B cell (primary cell): ENCODE measurements around the gene VPS51. TPM values are rescaled to one million over a fixed set of nuclear protein-coding genes. Genes with fewer than 3 reads are reported as not detected.

Experiments used
- ATAC-seq: fragments of 200-7000 bp; cut with Tn5 transposase; one replicate; pipeline ENCODE4 v1.10.0; 2021; ENCODE audit warnings: low read depth, mild to moderate bottlenecking, moderate number of reproducible peaks, moderate library complexity
- CTCF ChIA-PET: fragments of 350-600 bp; sonication (Branson Sonifier 250); formaldehyde crosslinking; loops from one replicate; lab custom pipeline; 2021; ENCODE audit warnings: antibody characterized with exemption, inconsistent platforms; lab: Charles Lee
- POLR2A ChIA-PET: fragments of 350-600 bp; sonication (Branson Sonifier 250); formaldehyde crosslinking; loops from one replicate; lab custom pipeline; 2021; ENCODE audit warnings: antibody characterized with exemption; lab: Charles Lee
- DNase-seq: peaks from one replicate; pipeline ENCODE4 v3.0.0; 2013
- H2AFZ ChIP-seq: 2 replicates; pipeline ENCODE4 v1.6.1; 2012; ENCODE audit warnings: mild to moderate bottlenecking, low read depth, low read length; ENCODE audit not compliant: insufficient read depth, poor library complexity, severe bottlenecking
- H3K27ac ChIP-seq, 2 donors: 1 replicate in 1 of 2; 2 replicates in 1 of 2; pipeline ENCODE4 v1.5.1; 2012 to 2013; ENCODE audit warnings: low read length in 2 of 2, mild to moderate bottlenecking in 2 of 2, moderate library complexity in 1 of 2
- H3K27me3 ChIP-seq, 4 experiments: fragments of 200-600 bp in 1 of 4; sonication (generic) in 1 of 4; replicated peaks in 1 of 4; 1 replicate in 2 of 4; 2 replicates in 2 of 4; pipeline versions ENCODE4 v1.6.1 to v1.7.0; 2013 to 2016; ENCODE audit warnings: low read length in 3 of 4, mild to moderate bottlenecking in 2 of 4, mixed read lengths in 1 of 4, moderate library complexity in 1 of 4; ENCODE audit not compliant: insufficient read depth in 4 of 4, control insufficient read depth in 3 of 4; ENCODE audit errors: control extremely low read depth in 1 of 4
- H3K36me3 ChIP-seq, 2 experiments: replicated peaks in 1 of 2; 1 replicate in 1 of 2; 2 replicates in 1 of 2; pipeline versions ENCODE4 v1.6.1 to v1.7.1; 2013; ENCODE audit warnings: low read length in 1 of 2; ENCODE audit not compliant: insufficient read depth in 2 of 2, control insufficient read depth in 1 of 2; ENCODE audit errors: control extremely low read depth in 1 of 2, extremely low read depth in 1 of 2
- H3K4me1 ChIP-seq, 2 donors: fragments of 200-600 bp in 1 of 2; sonication (generic) in 1 of 2; 1 replicate in 1 of 2; 2 replicates in 1 of 2; pipeline versions ENCODE4 v1.5.1 to v1.6.1; 2013 to 2017; ENCODE audit warnings: low read length in 2 of 2; ENCODE audit not compliant: control insufficient read depth in 2 of 2, insufficient read depth in 2 of 2
- H3K4me2 ChIP-seq: replicated peaks from 2 replicates; pipeline ENCODE3; 2012; ENCODE audit warnings: mild to moderate bottlenecking, low read depth, low read length; ENCODE audit not compliant: poor library complexity, severe bottlenecking
- H3K4me3 ChIP-seq, 5 experiments: fragments of 200-600 bp in 1 of 5; sonication (generic) in 1 of 5; 1 replicate in 3 of 5; 2 replicates in 2 of 5; pipeline versions ENCODE4 v1.5.1 to v1.7.0; 2011 to 2016; ENCODE audit warnings: low read length in 4 of 5, mild to moderate bottlenecking in 4 of 5, low read depth in 2 of 5, control low read depth in 1 of 5, moderate library complexity in 1 of 5; ENCODE audit not compliant: insufficient read depth in 1 of 5; ENCODE audit errors: control extremely low read depth in 1 of 5, extremely low read depth in 1 of 5
- H3K79me2 ChIP-seq: fragments of 200-600 bp; sonication (generic); one replicate; pipeline ENCODE4 v1.6.0; 2016; ENCODE audit warnings: low read length; ENCODE audit not compliant: control insufficient read depth, insufficient read depth
- H3K9ac ChIP-seq: fragments of 200-600 bp; sonication (generic); 2 replicates; pipeline ENCODE4 v1.6.1; 2017; ENCODE audit warnings: mild to moderate bottlenecking, low read length, moderate library complexity
- H3K9me3 ChIP-seq, 3 donors: one replicate each; pipeline versions ENCODE4 v1.6.1 to v1.7.1; 2013; ENCODE audit warnings: low read length in 2 of 3; ENCODE audit not compliant: control insufficient read depth in 2 of 3, insufficient read depth in 1 of 3; ENCODE audit errors: control extremely low read depth in 1 of 3
- H4K20me1 ChIP-seq: 2 replicates; pipeline ENCODE4 v1.6.0; 2012; ENCODE audit warnings: mild to moderate bottlenecking, low read length; ENCODE audit not compliant: insufficient read depth, control insufficient read depth, poor library complexity, severe bottlenecking
- H3K27ac Mint-ChIP-seq: one replicate; pipeline ENCODE4 v1.8.0; 2021; ENCODE audit warnings: mixed read lengths
- H3K27me3 Mint-ChIP-seq: one replicate; pipeline ENCODE4 v1.8.0; 2021; ENCODE audit warnings: mixed read lengths
- H3K4me1 Mint-ChIP-seq: one replicate; pipeline ENCODE4 v1.8.0; 2021; ENCODE audit warnings: mixed read lengths
- H3K4me3 Mint-ChIP-seq: one replicate; pipeline ENCODE4 v1.8.0; 2021; ENCODE audit warnings: mixed read lengths
- H3K9me3 Mint-ChIP-seq: one replicate; pipeline ENCODE4 v1.8.0; 2022; ENCODE audit warnings: mixed read lengths; ENCODE audit not compliant: insufficient read depth
- EZH2 ChIP-seq: IDR thresholded peaks from 2 replicates; pipeline ENCODE4 v1.6.1; 2012; ENCODE audit warnings: borderline replicate concordance, low read depth, mild to moderate bottlenecking, moderate library complexity, low read length; ENCODE audit not compliant: insufficient read depth, poor library complexity, severe bottlenecking
- WGBS: methylation state at CpG from one replicate; pipeline ENCODE4 v1.1.5; 2013; ENCODE audit warnings: missing lambda C conversion rate; ENCODE audit not compliant: insufficient coverage; 5-methylcytosine and 5-hydroxymethylcytosine counted together
- intact Hi-C: fragments of 100-400 bp; cut with micrococcal nuclease; formaldehyde crosslinking; loops from one replicate; pipeline ENCODE4 v1.10.0; 2022
- polyA plus RNA-seq: library from polyadenylated mRNA; depleted of rRNA; stranded (reverse); fragments of >200 nt; gene quantifications from 2 replicates; pipeline ENCODE4 v1.2.3, GENCODE V29; 2012
- total RNA-seq, 2 donors: library from RNA; stranded (reverse); fragments of 120-200 nt in 1 of 2; gene quantifications; 1 replicate in 1 of 2; 2 replicates in 1 of 2; pipeline versions ENCODE4 v1.2.3 to v1.2.4, GENCODE V29; 2013 to 2022
- TF ChIP-seq, protein P1 (sequence below): fragments of 200-600 bp; IDR thresholded peaks from one replicate; pipeline ENCODE4 v1.8.0; 2022; ENCODE audit warnings: antibody characterized with exemption, mild to moderate bottlenecking

VPS51 gene
- total and polyA plus RNA-seq, 2 donors (not counting 1 experiment from before 2014, with no cell fraction given): 206 to 223 TPM

DNA sequence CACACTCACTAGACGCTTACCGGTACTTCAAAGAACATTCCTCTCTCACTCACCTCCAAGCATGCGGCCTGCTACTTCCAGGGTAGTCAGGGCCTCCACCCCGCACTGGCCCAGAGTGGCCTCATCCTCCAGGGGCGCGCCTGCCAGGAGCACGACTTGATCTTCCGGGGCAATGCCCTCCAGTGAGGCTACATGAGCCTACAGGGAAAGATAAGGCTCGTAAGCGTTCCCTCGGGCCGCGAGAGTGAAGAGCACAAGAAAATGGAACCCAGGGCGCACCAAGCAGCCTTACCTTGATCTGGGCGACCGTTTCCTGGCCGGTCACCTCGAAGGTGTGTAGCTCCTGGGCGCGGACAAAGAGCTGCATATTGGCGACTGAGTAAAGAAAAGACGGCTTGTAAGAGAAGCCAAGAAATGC lies 25.4 kb downstream of the VPS51 start:
- no peaks in the 10 kb centered on the region for H3K9me3 ChIP-seq
- intact Hi-C loops: no loop called here
- peak overlapping the region; percentile 58 for H2AFZ ChIP-seq
- no peak for ATAC-seq
- peaks cover 31 to 47% of the 10 kb centered on the region in 2 donors for H3K4me1 ChIP-seq
- peaks cover 0 to 54% of the 10 kb centered on the region in 2 experiments for H3K36me3 ChIP-seq
- Mint-ChIP-seq H3K27me3 (no peaks in the 10 kb centered on the region), H3K4me1 (peaks cover 58% of the 10 kb centered on the region), H3K9me3 (no peaks in the 10 kb centered on the region), H3K27ac (peak overlapping the region; percentile 99), H3K4me3 (peak overlapping the region; percentile 98)
- H4K20me1 ChIP-seq: peaks cover 34% of the 10 kb centered on the region
- POLR2A ChIA-PET: interaction anchor here (0.6 to 7.3 kb wide), 13 partner anchors 10 to 1161 kb away, joined by 3 to 160 read pairs (median 3); partner anchors contain the start of genes CAPN1, EHBP1L1, MAJIN and PPP2R5B
- TF ChIP-seq, protein P1, sequence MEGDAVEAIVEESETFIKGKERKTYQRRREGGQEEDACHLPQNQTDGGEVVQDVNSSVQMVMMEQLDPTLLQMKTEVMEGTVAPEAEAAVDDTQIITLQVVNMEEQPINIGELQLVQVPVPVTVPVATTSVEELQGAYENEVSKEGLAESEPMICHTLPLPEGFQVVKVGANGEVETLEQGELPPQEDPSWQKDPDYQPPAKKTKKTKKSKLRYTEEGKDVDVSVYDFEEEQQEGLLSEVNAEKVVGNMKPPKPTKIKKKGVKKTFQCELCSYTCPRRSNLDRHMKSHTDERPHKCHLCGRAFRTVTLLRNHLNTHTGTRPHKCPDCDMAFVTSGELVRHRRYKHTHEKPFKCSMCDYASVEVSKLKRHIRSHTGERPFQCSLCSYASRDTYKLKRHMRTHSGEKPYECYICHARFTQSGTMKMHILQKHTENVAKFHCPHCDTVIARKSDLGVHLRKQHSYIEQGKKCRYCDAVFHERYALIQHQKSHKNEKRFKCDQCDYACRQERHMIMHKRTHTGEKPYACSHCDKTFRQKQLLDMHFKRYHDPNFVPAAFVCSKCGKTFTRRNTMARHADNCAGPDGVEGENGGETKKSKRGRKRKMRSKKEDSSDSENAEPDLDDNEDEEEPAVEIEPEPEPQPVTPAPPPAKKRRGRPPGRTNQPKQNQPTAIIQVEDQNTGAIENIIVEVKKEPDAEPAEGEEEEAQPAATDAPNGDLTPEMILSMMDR: no peak
- TF ChIP-seq EZH2: no peak
- no peaks in the 10 kb centered on the region for H3K27me3 ChIP-seq
- H3K4me2 ChIP-seq: peak overlapping the region; percentile 92
- H3K27ac ChIP-seq: peak overlapping the region; percentile 93 to 96
- H3K9ac ChIP-seq: peak overlapping the region; percentile 95
- no peak for DNase-seq
- H3K4me3 ChIP-seq: peak overlapping the region; percentile 65 to 98 (median 95)
- peaks cover 79% of the 10 kb centered on the region for H3K79me2 ChIP-seq
- WGBS: under 1% methylated on average over 22 of the region's 22 CpGs
- CTCF ChIA-PET: interaction anchor here (0.8 to 5.0 kb wide), 16 partner anchors 8 to 672 kb away, joined by 3 to 47 read pairs (median 4); partner anchors contain the start of genes ARL2, CAPN1, CDC42BPG and SYVN1
